OCI-LY1 (cell line): ENCODE data around the gene TUBA4A.
"Not testable (repeated sequence)": the region's sequence is repeated elsewhere in the genome, so short reads cannot be mapped to it uniquely, and the experiment has no call there.

Experiments
- H2AFZ ChIP-seq: fragments of 200-600 bp; sonication (generic), shearing (Covaris generic); 2 replicates; pipeline ENCODE4 v1.6.0; 2014; ENCODE audit warnings: antibody characterized with exemption, mild to moderate bottlenecking, low read length
- H3F3A ChIP-seq: fragments of 200-600 bp; sonication (generic), shearing (Covaris generic); 2 replicates; pipeline ENCODE4 v1.6.0; 2014; ENCODE audit warnings: mild to moderate bottlenecking, antibody characterized with exemption, low read length, moderate library complexity; ENCODE audit not compliant: insufficient read depth
- H3K27ac ChIP-seq: fragments of 200-600 bp; sonication (generic); 2 replicates; pipeline ENCODE4 v1.5.1; 2014; ENCODE audit warnings: low read length, mixed run types, mild to moderate bottlenecking, low read depth; ENCODE audit not compliant: poor library complexity, severe bottlenecking
- H3K27me3 ChIP-seq: fragments of 200-600 bp; sonication (generic); 2 replicates; pipeline ENCODE4 v1.6.0; 2014; ENCODE audit warnings: antibody characterized with exemption, mild to moderate bottlenecking, low read length, moderate library complexity; ENCODE audit not compliant: insufficient read depth
- H3K36me3 ChIP-seq: fragments of 200-600 bp; sonication (generic); 2 replicates; pipeline ENCODE4 v1.6.1; 2014; ENCODE audit warnings: mild to moderate bottlenecking, antibody characterized with exemption, low read length, moderate library complexity, mixed read lengths; ENCODE audit not compliant: insufficient read depth
- H3K4me1 ChIP-seq: fragments of 200-600 bp; sonication (generic); 2 replicates; pipeline ENCODE4 v1.5.1; 2014; ENCODE audit warnings: mild to moderate bottlenecking, low read length, moderate library complexity; ENCODE audit not compliant: insufficient read depth, severe bottlenecking
- H3K4me2 ChIP-seq: fragments of 200-600 bp; sonication (generic), shearing (Covaris generic); 2 replicates; pipeline ENCODE4 v1.6.1; 2014; ENCODE audit warnings: low read length
- H3K4me3 ChIP-seq: fragments of 200-600 bp; sonication (generic); 2 replicates; pipeline ENCODE4 v1.5.1; 2014; ENCODE audit warnings: low read length, low read depth, mild to moderate bottlenecking, mixed read lengths; ENCODE audit not compliant: poor library complexity, severe bottlenecking
- H3K79me2 ChIP-seq: fragments of 200-600 bp; shearing (Covaris generic); 2 replicates; pipeline ENCODE4 v1.6.1; 2016; ENCODE audit warnings: mixed run types, low read length, mixed read lengths; ENCODE audit not compliant: insufficient read depth
- H3K9ac ChIP-seq: fragments of 200-600 bp; sonication (generic), shearing (Covaris generic); 2 replicates; pipeline ENCODE4 v1.6.1; 2014; ENCODE audit warnings: mild to moderate bottlenecking, low read length, mixed read lengths
- H3K9me2 ChIP-seq: fragments of 200-600 bp; sonication (generic), shearing (Covaris generic); 2 replicates; pipeline ENCODE4 v1.6.1; 2014; ENCODE audit warnings: low read depth, mild to moderate bottlenecking, low read length, mixed read lengths
- H3K9me3 ChIP-seq: fragments of 200-600 bp; shearing (Covaris generic); 2 replicates; pipeline ENCODE4 v1.6.1; 2014; ENCODE audit warnings: low read length, mixed read lengths
- H4K20me1 ChIP-seq: fragments of 200-600 bp; sonication (generic), shearing (Covaris generic); 2 replicates; pipeline ENCODE4 v1.6.0; 2016; ENCODE audit warnings: mild to moderate bottlenecking, low read length; ENCODE audit not compliant: insufficient read depth
- EZH2 ChIP-seq: fragments of 200-600 bp; sonication (generic), shearing (Covaris generic); IDR thresholded peaks from 2 replicates; pipeline ENCODE4 v1.8.0; 2017; ENCODE audit warnings: borderline replicate concordance, mixed run types, mild to moderate bottlenecking, antibody characterized with exemption, low read length, moderate library complexity, mixed read lengths
- TF ChIP-seq, protein P1 (sequence below): fragments of 200-600 bp; sonication (generic), shearing (Covaris generic); IDR thresholded peaks from 2 replicates; pipeline ENCODE4 v1.5.1; 2017; ENCODE audit warnings: mild to moderate bottlenecking, antibody characterized with exemption, low read length, moderate library complexity, mixed read lengths

The TUBA4A gene

DNA sequence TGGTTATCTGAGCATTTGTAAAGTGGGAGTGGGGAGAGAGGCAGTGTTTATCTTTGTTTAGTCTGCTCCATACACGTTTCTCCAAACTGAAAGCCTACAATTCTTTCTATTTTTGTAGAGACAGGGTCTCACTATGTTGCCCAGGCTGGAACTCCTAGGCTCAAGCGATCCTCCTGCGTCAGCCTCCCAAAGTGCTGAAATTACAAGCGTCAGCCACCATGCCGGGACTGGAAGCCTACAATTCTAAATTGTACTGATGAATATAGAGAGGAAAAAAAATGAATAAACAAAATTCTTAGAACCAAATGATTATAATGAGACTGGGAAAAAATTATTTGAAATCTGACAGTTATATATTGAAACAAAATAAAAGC is 48.6 kb downstream of the TUBA4A start:
- no peak overlapping the region for H3K27ac ChIP-seq
- H3K4me2 ChIP-seq: no peak overlapping the region
- H3K9me2 ChIP-seq: no peaks in the 10 kb centered on the region
- H4K20me1 ChIP-seq: no peaks in the 10 kb centered on the region
- no peak overlapping the region for H3K9ac ChIP-seq
- H3K9me3 ChIP-seq: peaks cover 6% of the 10 kb centered on the region; the same call in 1 of the 2 replicates
- no peak overlapping the region for H3K4me3 ChIP-seq
- peaks cover 27% of the 10 kb centered on the region; the same call in 1 of the 2 replicates for H3K36me3 ChIP-seq
- TF ChIP-seq EZH2: no peak
- TF ChIP-seq, protein P1, sequence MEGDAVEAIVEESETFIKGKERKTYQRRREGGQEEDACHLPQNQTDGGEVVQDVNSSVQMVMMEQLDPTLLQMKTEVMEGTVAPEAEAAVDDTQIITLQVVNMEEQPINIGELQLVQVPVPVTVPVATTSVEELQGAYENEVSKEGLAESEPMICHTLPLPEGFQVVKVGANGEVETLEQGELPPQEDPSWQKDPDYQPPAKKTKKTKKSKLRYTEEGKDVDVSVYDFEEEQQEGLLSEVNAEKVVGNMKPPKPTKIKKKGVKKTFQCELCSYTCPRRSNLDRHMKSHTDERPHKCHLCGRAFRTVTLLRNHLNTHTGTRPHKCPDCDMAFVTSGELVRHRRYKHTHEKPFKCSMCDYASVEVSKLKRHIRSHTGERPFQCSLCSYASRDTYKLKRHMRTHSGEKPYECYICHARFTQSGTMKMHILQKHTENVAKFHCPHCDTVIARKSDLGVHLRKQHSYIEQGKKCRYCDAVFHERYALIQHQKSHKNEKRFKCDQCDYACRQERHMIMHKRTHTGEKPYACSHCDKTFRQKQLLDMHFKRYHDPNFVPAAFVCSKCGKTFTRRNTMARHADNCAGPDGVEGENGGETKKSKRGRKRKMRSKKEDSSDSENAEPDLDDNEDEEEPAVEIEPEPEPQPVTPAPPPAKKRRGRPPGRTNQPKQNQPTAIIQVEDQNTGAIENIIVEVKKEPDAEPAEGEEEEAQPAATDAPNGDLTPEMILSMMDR: no peak
- H3K79me2 ChIP-seq: no peaks in the 10 kb centered on the region
- 0 out of 2 replicates have a peak, but pooled peaks cover 3% of the 10 kb centered on the region for H3F3A ChIP-seq
- no peaks in the 10 kb centered on the region for H3K27me3 ChIP-seq
- no peak overlapping the region for H2AFZ ChIP-seq
- H3K4me1 ChIP-seq: peaks cover 21% of the 10 kb centered on the region

- no peaks in the 10 kb centered on the region for H3K79me2 ChIP-seq
- H3K9me3 ChIP-seq: peaks cover 6% of the 10 kb centered on the region; the same call in 1 of the 2 replicates
- H3K9ac ChIP-seq: no peak overlapping the region
Measured at GRCh38 chr2:219204425-219205164, 49.1 kb downstream of the TUBA4A start.

DNA sequence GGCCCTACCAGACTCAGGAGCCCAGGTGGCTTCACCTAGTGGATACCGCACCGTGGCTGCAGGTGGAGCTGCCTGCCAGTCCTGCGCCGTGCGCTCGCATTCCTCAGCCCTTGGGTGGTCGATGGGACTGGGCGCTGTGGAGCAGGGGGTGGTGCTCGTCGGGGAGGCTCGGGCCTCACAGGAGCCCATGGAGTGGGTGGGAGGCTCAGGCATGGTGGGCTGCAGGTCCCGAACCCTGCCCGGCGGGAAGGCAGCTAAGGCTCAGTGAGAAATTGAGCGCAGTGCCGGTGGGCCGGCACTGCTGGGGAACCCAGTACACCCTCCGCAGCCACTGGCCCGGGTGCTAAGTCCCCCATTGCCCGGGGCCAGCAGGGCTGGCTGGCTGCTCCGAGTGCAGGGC is 52.4 kb downstream of the TUBA4A start:
- H3F3A ChIP-seq, H3K4me1 ChIP-seq, H3K9me2 ChIP-seq, H3K27ac ChIP-seq, H3K4me2 ChIP-seq, H3K9ac ChIP-seq, H4K20me1 ChIP-seq, H2AFZ ChIP-seq, H3K36me3 ChIP-seq, H3K27me3 ChIP-seq, H3K4me3 ChIP-seq, H3K79me2 ChIP-seq, H3K9me3 ChIP-seq: not testable (repeated sequence)

More at GRCh38 chr2:219204425-219205164, 49.1 kb downstream of the TUBA4A start:
- no peak overlapping the region for H3K4me3 ChIP-seq
- TF ChIP-seq, protein P1: no peak
- TF ChIP-seq EZH2: no peak
- 0 out of 2 replicates have a peak, but pooled peaks cover 3% of the 10 kb centered on the region for H3F3A ChIP-seq
- no peak overlapping the region for H3K27ac ChIP-seq
- H3K4me2 ChIP-seq: no peak overlapping the region
- no peaks in the 10 kb centered on the region for H3K27me3 ChIP-seq
- H4K20me1 ChIP-seq: no peaks in the 10 kb centered on the region
- H3K36me3 ChIP-seq: peaks cover 21% of the 10 kb centered on the region; the same call in 1 of the 2 replicates
- no peak overlapping the region for H2AFZ ChIP-seq
- peaks cover 21% of the 10 kb centered on the region for H3K4me1 ChIP-seq
- H3K9me2 ChIP-seq: no peaks in the 10 kb centered on the region

DNA sequence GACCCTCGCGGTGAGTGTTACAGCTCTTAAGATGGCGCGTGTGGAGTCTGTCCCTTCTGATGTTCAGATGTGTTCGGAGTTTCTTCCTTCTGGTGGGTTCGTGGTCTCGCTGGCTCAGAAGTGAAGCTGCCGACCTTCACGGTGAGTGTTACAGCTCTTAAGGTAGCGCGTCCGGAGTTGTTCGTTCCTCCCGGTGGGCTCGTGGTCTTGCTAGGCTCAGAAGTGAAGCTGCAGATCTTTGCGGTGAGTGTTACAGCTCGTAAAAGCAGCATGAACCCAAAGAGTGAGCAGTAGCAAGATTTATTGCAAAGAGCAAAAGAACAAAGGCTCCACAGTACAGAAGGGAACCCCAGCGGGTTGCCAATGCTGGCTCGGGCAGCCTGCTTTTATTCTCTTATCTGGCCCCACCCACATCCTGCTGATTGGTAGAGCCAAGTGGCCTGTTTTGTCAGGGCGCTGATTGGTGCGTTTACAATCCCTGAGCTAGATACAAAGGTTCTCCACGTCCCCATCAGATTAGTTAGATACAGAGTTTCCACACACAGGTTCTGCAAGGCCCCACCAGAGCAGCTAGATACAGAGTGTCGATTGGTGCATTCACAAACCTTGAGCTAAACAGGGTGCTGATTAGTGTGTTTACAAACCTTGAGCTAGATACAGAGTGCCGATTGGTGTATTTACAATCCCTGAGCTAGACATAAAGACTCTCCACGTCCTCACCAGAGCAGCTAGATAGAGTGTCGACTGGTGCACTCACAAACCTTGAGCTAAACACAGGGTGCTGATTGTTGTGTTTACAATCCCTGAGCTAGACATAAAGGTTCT is 53.0 kb downstream of the TUBA4A start:
- not testable (repeated sequence) for H3K36me3 ChIP-seq, H3K4me3 ChIP-seq, H3K27ac ChIP-seq, H3K9ac ChIP-seq, H3K4me1 ChIP-seq, H3F3A ChIP-seq, H3K4me2 ChIP-seq, H3K27me3 ChIP-seq, H3K79me2 ChIP-seq, H2AFZ ChIP-seq, H3K9me3 ChIP-seq, H3K9me2 ChIP-seq, H4K20me1 ChIP-seq
